ENCODE data around the gene WDFY4. TPM values are rescaled to one million over a fixed set of nuclear protein-coding genes. Genes with fewer than 3 reads are reported as not detected.

Gene WDFY4
- total and polyA plus RNA-seq, 2 donors (not counting 3 experiments of a cell fraction or from before 2014, with no cell fraction given), result 10.1 to 10.2 TPM

DNA sequence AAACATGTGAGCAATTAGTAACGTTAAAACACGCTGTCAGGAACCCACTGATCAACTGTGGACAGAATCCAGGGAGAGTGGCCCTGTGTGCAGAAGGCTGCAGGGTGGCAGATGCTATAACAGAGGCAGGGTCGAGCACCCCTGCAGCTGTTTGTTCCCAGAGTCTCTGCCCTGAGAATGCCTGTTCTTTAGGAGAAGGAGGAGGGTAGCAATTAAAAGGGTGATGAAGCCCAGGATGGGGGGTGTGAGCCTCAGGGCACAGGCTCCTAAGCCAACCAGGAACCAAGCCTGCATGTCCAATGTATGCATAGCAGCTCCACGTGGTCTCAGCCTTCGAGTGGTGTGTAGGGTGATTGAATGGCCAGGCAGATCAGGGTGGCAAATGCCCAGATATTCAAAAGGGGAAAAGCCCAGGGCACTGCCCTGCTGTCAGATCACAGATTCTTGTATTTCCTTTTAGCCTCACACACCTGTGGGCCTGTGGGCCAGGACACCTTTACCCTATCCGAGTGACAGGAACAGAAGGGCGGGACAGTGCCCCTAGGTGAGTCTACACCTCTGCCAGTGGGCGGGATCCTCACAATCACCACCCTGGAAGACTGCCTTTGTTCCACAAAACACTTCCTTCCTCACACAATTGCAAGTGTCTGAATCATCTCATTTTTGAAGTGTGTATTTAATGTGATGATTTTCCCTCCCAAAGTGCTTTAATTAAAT, 7.3 kb downstream of the WDFY4 start:
- intact Hi-C loops (cut with micrococcal nuclease) (no loop called here), dilution Hi-C loops (cut with MboI; ENCODE audit: extremely low pct_ligation_motif_present, low sequenced_read_pairs) (no loop called here)
- Histone ChIP-seq H3K4me3 (replicated peaks in 1 of 3; ENCODE audit: insufficient read depth in 1 of 3, low read depth in 1 of 3, low read length in 3 of 3) (no peak overlapping the region), H3K9me1 (replicated peaks; ENCODE audit: control insufficient read depth, extremely low read depth, insufficient read depth, low read length) (no peaks in the 10 kb centered on the region), H3K4me1 (ENCODE audit: control insufficient read depth, extremely low read depth, insufficient read depth, low read length) (no peaks in the 10 kb centered on the region), H3K27ac (ENCODE audit: insufficient read depth, low read depth, low read length) (no peak overlapping the region), H3K27me3 (ENCODE audit: control insufficient read depth in 2 of 2, insufficient read depth in 2 of 2, low read length in 2 of 2) (peaks cover 3% of the 10 kb centered on the region in 2 experiments), H3K36me3 (ENCODE audit: control insufficient read depth in 2 of 2, extremely low read depth in 1 of 2, insufficient read depth in 2 of 2, low read length in 2 of 2) (no peaks in the 10 kb centered on the region), H4K20me1 (replicated peaks; ENCODE audit: control insufficient read depth, extremely low read depth, insufficient read depth, low read length) (no peaks in the 10 kb centered on the region), H2AFZ (ENCODE audit: low read depth, low read length) (no peak overlapping the region), H3K4me2 (ENCODE audit: insufficient read depth, low read length) (no peak overlapping the region), H3K9ac (replicated peaks; ENCODE audit: extremely low read depth, insufficient read depth, low read length) (no peak overlapping the region), H3K9me3 (replicated peaks; ENCODE audit: control insufficient read depth, insufficient read depth, low read length) (no peaks in the 10 kb centered on the region), H3K79me2 (ENCODE audit: control insufficient read depth, insufficient read depth, low read length) (no peaks in the 10 kb centered on the region)
- ChIA-PET CTCF (no interaction called here), POLR2A (no interaction called here)
- no peak for DNase-seq (ENCODE audit: low read depth, low spot score)
- BruUV-seq (replicated peaks), result no TSS peak
- TF ChIP-seq JUN (IDR thresholded peaks at IDR 0.05; ENCODE audit: borderline replicate concordance, insufficient read depth, insufficient read length, low read depth) (no peak), EZH2 (IDR thresholded peaks at IDR 0.05; ENCODE audit: borderline replicate concordance, low read depth, low read length, severe bottlenecking) (no peak), POLR2AphosphoS5 (IDR thresholded peaks at IDR 0.05; ENCODE audit: insufficient read depth, low read depth, low read length) (no peak), POLR2A (IDR thresholded peaks at IDR 0.05; ENCODE audit: low read depth, low read length) (no peak), FOS (IDR thresholded peaks at IDR 0.05; ENCODE audit: borderline replicate concordance, insufficient read depth, low read length) (no peak)
- TF ChIP-seq, protein P1, sequence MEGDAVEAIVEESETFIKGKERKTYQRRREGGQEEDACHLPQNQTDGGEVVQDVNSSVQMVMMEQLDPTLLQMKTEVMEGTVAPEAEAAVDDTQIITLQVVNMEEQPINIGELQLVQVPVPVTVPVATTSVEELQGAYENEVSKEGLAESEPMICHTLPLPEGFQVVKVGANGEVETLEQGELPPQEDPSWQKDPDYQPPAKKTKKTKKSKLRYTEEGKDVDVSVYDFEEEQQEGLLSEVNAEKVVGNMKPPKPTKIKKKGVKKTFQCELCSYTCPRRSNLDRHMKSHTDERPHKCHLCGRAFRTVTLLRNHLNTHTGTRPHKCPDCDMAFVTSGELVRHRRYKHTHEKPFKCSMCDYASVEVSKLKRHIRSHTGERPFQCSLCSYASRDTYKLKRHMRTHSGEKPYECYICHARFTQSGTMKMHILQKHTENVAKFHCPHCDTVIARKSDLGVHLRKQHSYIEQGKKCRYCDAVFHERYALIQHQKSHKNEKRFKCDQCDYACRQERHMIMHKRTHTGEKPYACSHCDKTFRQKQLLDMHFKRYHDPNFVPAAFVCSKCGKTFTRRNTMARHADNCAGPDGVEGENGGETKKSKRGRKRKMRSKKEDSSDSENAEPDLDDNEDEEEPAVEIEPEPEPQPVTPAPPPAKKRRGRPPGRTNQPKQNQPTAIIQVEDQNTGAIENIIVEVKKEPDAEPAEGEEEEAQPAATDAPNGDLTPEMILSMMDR (IDR thresholded peaks at IDR 0.05; ENCODE audit: extremely low read depth in 1 of 2, insufficient read depth in 1 of 2, low read depth in 1 of 2, low read length in 2 of 2), result no peak
- FAIRE-seq, result no peak
